ENCODE measurements around the gene TSPO. TPM values are rescaled to one million over a fixed set of nuclear protein-coding genes. Genes with fewer than 3 reads are reported as not detected.

Gene TSPO
- total and polyA plus RNA-seq, 2 of the 13 experiments (the other 11 are each of a cell fraction or from before 2014, with no cell fraction given) = 0.46 to 1.4 TPM

GRCh38 chr22:43186272-43187170 is 35.2 kb downstream of the TSPO start, which contains the start of gene TTLL12 (continued):
- TF ChIP-seq ZBTB4 (CRISPR knock-in tag; IDR thresholded peaks at IDR 0.05; ENCODE audit: borderline replicate concordance) (no peak), CAMTA2 (CRISPR knock-in tag; IDR thresholded peaks at IDR 0.05; ENCODE audit: borderline replicate concordance) (no peak), CENPBD1 (CRISPR knock-in tag; IDR thresholded peaks at IDR 0.05; ENCODE audit: borderline replicate concordance, low read depth) (no peak; the same call in 1 of the 2 replicates), ZBTB34 (CRISPR knock-in tag; IDR thresholded peaks at IDR 0.05) (no peak), ZNF790 (CRISPR knock-in tag; IDR thresholded peaks at IDR 0.05; ENCODE audit: borderline replicate concordance) (peak; percentile 20; the same call in 1 of the 2 replicates), HDAC2 (CRISPR knock-in tag; IDR thresholded peaks at IDR 0.05) (no peak), HIC2 (CRISPR knock-in tag; IDR thresholded peaks at IDR 0.05; ENCODE audit: low read depth) (no peak; the same call in 1 of the 2 replicates), ZNF136 (CRISPR knock-in tag; IDR thresholded peaks at IDR 0.05; ENCODE audit: low read depth) (no peak), CENPX (CRISPR knock-in tag; IDR thresholded peaks at IDR 0.05) (no peak), HDAC1 (CRISPR knock-in tag; IDR thresholded peaks at IDR 0.05) (no peak), EP300 (IDR thresholded peaks at IDR 0.05; ENCODE audit: low read depth in 2 of 2, low read length in 2 of 2) (no peak), EP300 (CRISPR knock-in tag; IDR thresholded peaks at IDR 0.05; ENCODE audit: borderline replicate concordance) (no peak), PHB2 (IDR thresholded peaks at IDR 0.05; ENCODE audit: partially characterized antibody) (no peak), ZNF235 (CRISPR knock-in tag; IDR thresholded peaks at IDR 0.05; ENCODE audit: borderline replicate concordance) (no peak), ZNF576 (CRISPR knock-in tag; IDR thresholded peaks at IDR 0.05) (no peak), ZBTB3 (CRISPR knock-in tag; IDR thresholded peaks at IDR 0.05; ENCODE audit: borderline replicate concordance, low read depth) (no peak), HDAC6 (IDR thresholded peaks at IDR 0.05; ENCODE audit: low read depth, low read length) (no peak), HINFP (CRISPR knock-in tag; IDR thresholded peaks at IDR 0.05; ENCODE audit: low read depth) (no peak), ZNF674 (CRISPR knock-in tag; IDR thresholded peaks at IDR 0.05; ENCODE audit: low read depth) (0 out of 2 replicates have a peak, but pooled peaks have one; percentile 72)

Data from HepG2 (cell line).